Fibroblast of lung (primary cell): ENCODE data around the gene OPTN. TPM values are rescaled to one million over a fixed set of nuclear protein-coding genes. Genes with fewer than 3 reads are reported as not detected.
A peak's percentile ranks its signal among the peaks of the same experiment; 100 is the strongest.

Experiments used
- DNase-seq, 2 donors: peaks; one replicate each; pipeline versions ENCODE4 v3.0.0 to v3.0.0-alpha.2; 2010; ENCODE audit warnings: low read depth in 2 of 2
- H2AFZ ChIP-seq: 2 replicates; pipeline ENCODE4 v1.5.1; 2012; ENCODE audit warnings: low read length, control low read depth, inconsistent platforms
- H3K27ac ChIP-seq: 2 replicates; pipeline ENCODE4 v1.5.1; 2011; ENCODE audit warnings: low read length, control low read depth; ENCODE audit not compliant: insufficient read depth
- H3K27me3 ChIP-seq: 2 replicates; pipeline ENCODE4 v1.5.1; 2011; ENCODE audit warnings: mild to moderate bottlenecking, low read length; ENCODE audit not compliant: control insufficient read depth, insufficient read depth
- H3K36me3 ChIP-seq: 2 replicates; pipeline ENCODE4 v1.5.1; 2011; ENCODE audit warnings: low read length; ENCODE audit not compliant: control insufficient read depth, insufficient read depth
- H3K4me1 ChIP-seq: 2 replicates; pipeline ENCODE4 v1.5.1; 2011; ENCODE audit warnings: low read length; ENCODE audit not compliant: control insufficient read depth, insufficient read depth; ENCODE audit errors: extremely low read depth
- H3K4me2 ChIP-seq: 2 replicates; pipeline ENCODE4 v1.5.1; 2011; ENCODE audit warnings: low read length, control low read depth; ENCODE audit not compliant: insufficient read depth; ENCODE audit errors: extremely low read depth
- H3K4me3 ChIP-seq, 4 experiments: fragments of 200-600 bp in 1 of 4; sonication (generic) in 1 of 4; replicated peaks in 1 of 4; 2 replicates each; pipeline ENCODE4 v1.5.1; 2011 to 2016; ENCODE audit warnings: low read length in 4 of 4, low read depth in 3 of 4, mild to moderate bottlenecking in 3 of 4, control low read depth in 2 of 4, inconsistent platforms in 1 of 4, mixed read lengths in 1 of 4; ENCODE audit not compliant: insufficient read depth in 1 of 4; ENCODE audit errors: control extremely low read depth in 1 of 4
- H3K79me2 ChIP-seq: 2 replicates; pipeline ENCODE4 v1.5.1; 2012; ENCODE audit warnings: mild to moderate bottlenecking, low read length, inconsistent platforms; ENCODE audit not compliant: control insufficient read depth, insufficient read depth
- H3K9ac ChIP-seq: 2 replicates; pipeline ENCODE4 v1.5.1; 2011; ENCODE audit warnings: mild to moderate bottlenecking, low read length, control low read depth; ENCODE audit not compliant: insufficient read depth
- H3K9me3 ChIP-seq: 2 replicates; pipeline ENCODE4 v1.5.1; 2012; ENCODE audit warnings: low read depth, low read length; ENCODE audit not compliant: control insufficient read depth, insufficient read depth
- H4K20me1 ChIP-seq: 2 replicates; pipeline ENCODE4 v1.5.1; 2011; ENCODE audit warnings: low read length; ENCODE audit not compliant: control insufficient read depth, insufficient read depth; ENCODE audit errors: extremely low read depth
- CTCF ChIP-seq, 2 donors: IDR thresholded peaks in 1 of 2; conservative IDR thresholded peaks in 1 of 2; 1 replicate in 1 of 2; 2 replicates in 1 of 2; pipeline ENCODE4 v1.5.1; 2011 to 2012; ENCODE audit warnings: low read length in 2 of 2, control low read depth in 1 of 2, inconsistent platforms in 1 of 2, low read depth in 1 of 2, mild to moderate bottlenecking in 1 of 2
- EZH2 ChIP-seq: IDR thresholded peaks from 2 replicates; pipeline ENCODE4 v1.5.1; 2012; ENCODE audit warnings: low read length, control low read depth, mild to moderate bottlenecking; ENCODE audit errors: missing control alignments
- polyA plus RNA-seq, 2 donors: library from polyadenylated mRNA; depleted of rRNA in 1 of 2; stranded (reverse) in 1 of 2; unstranded in 1 of 2; fragments of >200 nt; gene quantifications; 2 replicates each; pipeline ENCODE4 v1.2.1, GENCODE V29; 2011 to 2012; ENCODE audit warnings: missing spikeins in 1 of 2
- total RNA-seq: library from RNA; depleted of rRNA; stranded (reverse); fragments of >200 nt; gene quantifications from 2 replicates; pipeline ENCODE4 v1.2.1, GENCODE V29; 2014

OPTN gene
- total and polyA plus RNA-seq, 2 donors (not counting 1 experiment from before 2014, with no cell fraction given): 139 to 156 TPM

GRCh38 chr10:13053794-13054462, 46.0 kb upstream of the OPTN start:
- H4K20me1 ChIP-seq: no peaks in the 10 kb centered on the region
- no peak overlapping the region for H3K27ac ChIP-seq
- no peak overlapping the region for H3K4me2 ChIP-seq
- no peaks in the 10 kb centered on the region for H3K9me3 ChIP-seq
- peaks cover 4% of the 10 kb centered on the region for H3K27me3 ChIP-seq
- H3K4me1 ChIP-seq: no peaks in the 10 kb centered on the region
- no peaks in the 10 kb centered on the region for H3K79me2 ChIP-seq
- TF ChIP-seq EZH2 (no peak), CTCF (conservative IDR thresholded peaks at IDR 0.05 in 1 of 2, IDR thresholded peaks at IDR 0.05 in 1 of 2; ENCODE audit: low read depth in 1 of 2, low read length in 2 of 2) (no peak)
- no peak overlapping the region for H2AFZ ChIP-seq
- DNase-seq: no peak
- H3K9ac ChIP-seq: no peak overlapping the region
- H3K36me3 ChIP-seq: no peaks in the 10 kb centered on the region
- H3K4me3 ChIP-seq: no peak overlapping the region

- no peak overlapping the region for H3K4me3 ChIP-seq
- DNase-seq: no peak
Measured at GRCh38 chr10:13054844-13055243, 45.1 kb upstream of the OPTN start.

GRCh38 chr10:13056456-13057077, 43.4 kb upstream of the OPTN start:
- H3K9ac ChIP-seq: no peak overlapping the region

More at GRCh38 chr10:13054844-13055243, 45.1 kb upstream of the OPTN start:
- Histone ChIP-seq H3K4me1 (no peaks in the 10 kb centered on the region), H3K9ac (no peak overlapping the region), H3K79me2 (no peaks in the 10 kb centered on the region), H3K27me3 (peaks cover 4% of the 10 kb centered on the region), H3K9me3 (no peaks in the 10 kb centered on the region), H4K20me1 (no peaks in the 10 kb centered on the region), H3K36me3 (no peaks in the 10 kb centered on the region), H3K4me2 (no peak overlapping the region), H3K27ac (no peak overlapping the region), H2AFZ (no peak overlapping the region)
- no peak for TF ChIP-seq CTCF (conservative IDR thresholded peaks at IDR 0.05 in 1 of 2, IDR thresholded peaks at IDR 0.05 in 1 of 2; ENCODE audit: low read depth in 1 of 2, low read length in 2 of 2)

More at GRCh38 chr10:13056456-13057077, 43.4 kb upstream of the OPTN start:
- H3K36me3 ChIP-seq: no peaks in the 10 kb centered on the region
- no peak overlapping the region for H3K4me2 ChIP-seq
- no peak overlapping the region for H2AFZ ChIP-seq
- peaks cover 4% of the 10 kb centered on the region for H3K27me3 ChIP-seq
- H3K27ac ChIP-seq: no peak overlapping the region
- no peaks in the 10 kb centered on the region for H3K9me3 ChIP-seq
- TF ChIP-seq EZH2 (no peak), CTCF (conservative IDR thresholded peaks at IDR 0.05 in 1 of 2, IDR thresholded peaks at IDR 0.05 in 1 of 2; ENCODE audit: low read depth in 1 of 2, low read length in 2 of 2) (peak in 1 of 2 donors; percentile 44)
- no peaks in the 10 kb centered on the region for H4K20me1 ChIP-seq
- DNase-seq: peak; percentile 12 to 14
- no peak overlapping the region for H3K4me3 ChIP-seq
- H3K79me2 ChIP-seq: no peaks in the 10 kb centered on the region
- H3K4me1 ChIP-seq: no peaks in the 10 kb centered on the region
